ENCODE measurements around the gene TMEM52. TPM values are rescaled to one million over a fixed set of nuclear protein-coding genes. Genes with fewer than 3 reads are reported as not detected.

Gene TMEM52
- total and polyA plus RNA-seq, 9 of the 15 experiments (the other 6 are each of a cell fraction or from before 2014, with no cell fraction given) = 0.37 to 22.5 (median 6.8) TPM

- TF ChIP-seq MGA (IDR thresholded peaks at IDR 0.05) = 0 out of 2 replicates have a peak, but pooled peaks have one; percentile 67
Observed at GRCh38 chr1:1892079-1892762, 26.9 kb downstream of the TMEM52 start (continued).

Data from K562 (cell line).